SW480 (cell line): ENCODE results near the gene MCOLN3.
"Not testable (repeated sequence)": the region's sequence is repeated elsewhere in the genome, so short reads cannot be mapped to it uniquely, and the experiment has no call there.

Source experiments
- DNase-seq: peaks from one replicate; pipeline ENCODE4 v3.0.0-alpha.2; 2016; ENCODE audit warnings: low spot score

The MCOLN3 gene

DNA sequence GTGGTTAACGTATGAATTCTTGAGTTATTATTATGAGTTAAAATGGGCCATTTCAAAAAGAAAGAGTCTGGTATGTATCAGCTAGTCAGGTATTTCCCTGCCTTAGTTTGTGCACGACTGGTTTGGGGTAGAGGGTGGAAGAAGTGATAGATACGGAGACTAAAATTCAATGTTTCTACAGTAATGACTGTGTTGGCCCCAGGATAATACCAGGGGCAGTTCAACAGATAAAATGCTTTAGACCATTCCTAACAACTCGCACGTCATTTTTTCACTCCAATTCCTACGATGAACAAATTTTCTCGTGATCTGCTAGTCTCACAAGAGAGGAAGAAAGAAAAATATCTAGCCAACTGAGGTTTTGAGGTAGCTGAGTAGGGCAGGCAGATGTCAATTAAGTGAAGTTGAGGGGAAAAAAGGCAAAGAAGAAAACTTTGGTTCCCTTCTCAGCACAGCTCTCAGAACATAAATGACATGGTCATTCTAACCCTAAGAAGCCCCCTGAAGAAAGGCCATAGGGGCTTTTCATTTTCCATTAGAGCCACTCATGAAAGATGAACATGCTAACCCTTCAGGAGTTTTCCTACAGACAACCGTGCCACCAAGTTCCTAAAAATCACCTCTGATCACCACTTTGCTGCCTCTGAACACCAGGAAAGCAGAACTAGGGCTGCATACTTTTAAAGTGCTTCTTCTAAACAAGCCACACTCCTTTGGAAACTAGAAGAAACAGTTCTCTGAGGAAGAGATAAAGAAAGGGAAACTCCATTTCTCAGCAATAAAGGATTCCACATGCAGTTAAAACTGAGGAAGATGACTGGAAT lies 57.0 kb downstream of the MCOLN3 start:
- DNase-seq = no peak

DNA sequence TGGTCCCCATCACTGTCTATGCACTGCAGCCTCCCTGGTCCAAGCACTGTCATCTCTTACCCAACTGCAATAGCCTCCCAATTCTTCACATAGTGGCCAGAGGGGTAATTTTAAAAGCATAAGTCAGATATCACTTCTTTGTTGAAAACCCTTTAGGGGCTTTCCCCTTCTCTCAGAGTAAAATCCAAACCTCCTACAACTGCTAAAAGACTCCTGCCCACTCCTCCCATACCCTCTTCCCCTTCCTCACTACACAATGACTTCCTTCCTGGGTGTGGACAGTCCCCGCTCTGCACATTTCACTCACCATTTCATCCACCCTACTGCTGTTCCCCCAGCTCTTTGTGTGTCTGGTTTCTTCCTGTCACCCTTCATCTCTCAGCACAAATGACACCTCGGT lies 59.7 kb downstream of the MCOLN3 start:
- DNase-seq = no peak

- DNase-seq = not testable (repeated sequence)
Observed at GRCh38 chr1:84986561-84986960, 61.7 kb downstream of the MCOLN3 start.

GRCh38 chr1:84985365-84985764 lies 62.9 kb downstream of the MCOLN3 start:
- DNase-seq = no peak

- no peak for DNase-seq
Observed at GRCh38 chr1:84982395-84982794, 65.9 kb downstream of the MCOLN3 start.

- no peak for DNase-seq
Observed at GRCh38 chr1:84975035-84975434, 73.3 kb downstream of the MCOLN3 start.

- DNase-seq = no peak
Observed at GRCh38 chr1:84973498-84974334, 74.6 kb downstream of the MCOLN3 start.

DNA sequence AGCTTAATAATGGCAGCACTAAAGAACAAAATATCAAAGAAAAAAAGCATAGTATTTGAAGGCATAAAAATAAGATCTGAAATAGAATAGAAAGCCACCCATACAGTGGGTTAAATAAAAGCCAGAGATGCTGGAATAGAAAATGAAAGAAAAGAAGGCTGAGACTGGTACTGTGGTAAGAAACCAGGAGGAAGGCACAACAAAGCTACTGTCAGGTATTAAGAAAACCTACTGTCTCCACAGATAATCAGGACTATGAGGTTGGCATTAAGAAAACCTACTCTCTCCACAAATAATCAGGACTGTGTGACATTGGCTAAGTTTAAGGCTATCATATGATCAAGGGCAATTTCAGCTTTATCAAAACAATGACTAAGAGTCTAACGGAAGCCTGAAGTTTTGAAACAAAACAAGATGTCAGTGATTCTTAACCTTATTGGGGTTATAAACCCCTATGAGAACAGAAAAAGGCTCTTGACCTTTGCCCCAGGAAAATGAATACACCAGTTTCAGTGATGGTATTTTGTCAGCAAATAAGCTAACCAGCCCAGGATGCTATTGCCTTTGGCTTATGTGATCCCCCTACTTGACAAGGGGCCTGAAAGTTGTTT lies 75.8 kb downstream of the MCOLN3 start:
- DNase-seq = no peak

- DNase-seq = no peak
Observed at GRCh38 chr1:84971957-84972356, 76.3 kb downstream of the MCOLN3 start.

DNA sequence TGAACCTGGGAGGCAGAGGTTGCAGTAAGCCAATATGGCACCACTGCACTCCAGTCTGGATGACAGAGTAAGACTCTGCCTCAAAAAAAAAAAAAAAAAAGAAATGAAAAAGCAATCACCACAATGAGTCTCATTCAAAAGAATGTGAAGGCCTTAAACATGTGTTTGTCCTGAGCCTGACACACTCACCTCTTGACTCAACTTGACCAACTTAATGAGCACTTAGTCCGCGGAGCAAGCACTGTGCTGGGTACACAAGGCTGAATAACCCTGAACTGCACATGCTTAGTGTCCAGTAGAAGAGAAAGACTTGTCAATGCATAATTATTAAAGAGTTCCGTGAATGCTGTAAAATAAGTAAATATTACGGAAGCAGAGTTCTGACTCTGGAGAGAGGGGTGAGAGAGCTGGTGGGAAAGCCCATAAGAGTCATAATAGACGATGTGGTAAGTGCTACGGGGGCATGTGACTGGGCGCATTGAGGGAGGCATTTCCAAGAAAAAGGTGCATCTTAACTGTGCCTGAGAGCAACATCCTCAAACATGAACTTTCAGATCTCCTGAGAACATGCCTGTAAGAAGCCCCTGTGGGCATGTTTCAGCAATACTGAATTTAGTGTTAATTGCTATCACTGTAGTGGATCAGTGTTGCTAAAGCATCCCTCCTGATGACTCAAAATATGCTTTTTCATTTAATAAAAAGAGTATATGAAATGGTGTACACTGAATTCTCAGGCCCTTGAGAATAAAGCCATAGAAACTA lies 78.6 kb downstream of the MCOLN3 start:
- DNase-seq = no peak

DNA sequence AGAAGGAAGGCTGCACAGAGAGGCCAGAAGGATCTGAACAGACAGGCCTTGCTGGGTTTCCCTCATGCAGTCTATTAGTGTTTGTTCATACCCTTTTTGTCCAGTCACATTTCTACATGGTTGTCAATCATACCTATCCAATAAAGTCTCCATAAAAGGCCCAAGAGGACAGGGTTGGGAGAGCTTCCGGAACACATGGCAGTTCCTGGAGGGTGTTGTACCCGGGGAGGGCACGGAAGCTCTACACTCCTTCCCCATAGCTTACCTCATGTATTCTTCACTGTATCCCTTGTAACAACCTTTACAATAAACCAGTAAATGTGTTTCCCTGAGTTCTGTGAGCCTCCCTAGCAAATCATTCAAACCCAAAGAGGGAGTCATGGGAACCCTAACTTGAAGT lies 79.4 kb downstream of the MCOLN3 start:
- no peak for DNase-seq

DNA sequence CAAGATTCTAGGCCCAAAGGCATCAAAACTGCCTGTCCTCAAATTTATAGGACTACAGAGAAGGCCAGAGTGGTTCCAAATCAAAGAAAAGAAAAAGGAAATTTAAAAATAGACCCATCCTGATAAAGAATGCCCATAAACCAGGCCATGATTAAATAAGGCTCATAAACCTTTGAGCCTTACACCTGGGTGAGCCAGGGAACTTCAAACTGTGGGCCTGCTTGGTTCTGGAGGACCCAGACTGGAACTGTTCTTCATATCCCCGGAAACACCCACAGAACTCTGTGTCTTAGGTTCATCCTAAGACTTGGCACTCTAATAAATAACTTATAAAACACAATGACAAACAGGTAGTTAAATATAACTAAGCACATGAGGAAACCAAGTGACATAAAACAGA lies 80.2 kb downstream of the MCOLN3 start:
- DNase-seq = no peak
